Peyer's patch (tissue), 4 donors: Measurements from ENCODE around the gene RBM20. TPM values are rescaled to one million over a fixed set of nuclear protein-coding genes. Genes with fewer than 3 reads are reported as not detected.
A peak's percentile ranks its signal among the peaks of the same experiment; 100 is the strongest.

Experiments used
- DNase-seq, 3 donors: peaks; one replicate each; pipeline ENCODE4 v3.0.0-alpha.2; 2017 to 2019
- H3K27ac ChIP-seq, 4 donors: fragments of 200-600 bp; sonication (generic); one replicate each; pipeline ENCODE4 v1.5.1; 2016 to 2019
- H3K27me3 ChIP-seq, 2 donors: fragments of 200-600 bp; sonication (generic); one replicate each; pipeline ENCODE4 v1.5.1; 2019
- H3K36me3 ChIP-seq, 3 donors: fragments of 200-600 bp; sonication (generic); one replicate each; pipeline ENCODE4 v1.5.1; 2016 to 2019
- H3K4me1 ChIP-seq, 4 donors: fragments of 200-600 bp; sonication (generic); one replicate each; pipeline ENCODE4 v1.5.1; 2016 to 2019
- H3K4me3 ChIP-seq, 4 donors: fragments of 200-600 bp; sonication (generic); 1 replicate in 3 of 4; 2 replicates in 1 of 4; pipeline ENCODE4 v1.5.1; 2016 to 2019; ENCODE audit warnings: mild to moderate bottlenecking in 1 of 4
- H3K9me3 ChIP-seq, 4 donors: fragments of 200-600 bp; sonication (generic); one replicate each; pipeline ENCODE4 v1.5.1; 2016 to 2019; ENCODE audit warnings: mild to moderate bottlenecking in 1 of 4
- POLR2A ChIP-seq, 2 donors: fragments of 450-650 bp; IDR thresholded peaks; one replicate each; pipeline ENCODE4 v1.5.1; 2017; ENCODE audit warnings: antibody characterized with exemption in 2 of 2, mild to moderate bottlenecking in 2 of 2, moderate library complexity in 2 of 2
- total RNA-seq, 4 donors: library from RNA; depleted of rRNA; stranded (reverse); fragments of >200 nt; gene quantifications; one replicate each; pipeline ENCODE4 v1.1.0, GENCODE V29; 2016
- TF ChIP-seq, protein P1 (sequence below), 6 experiments: fragments of 450-650 bp in 4 of 6; fragments of 200-600 bp in 2 of 6; sonication (generic) in 1 of 6; IDR thresholded peaks; one replicate each; pipeline ENCODE4 v1.5.1; 2017 to 2019; ENCODE audit warnings: antibody characterized with exemption in 6 of 6, mild to moderate bottlenecking in 3 of 6, moderate library complexity in 1 of 6

The RBM20 gene
- total RNA-seq, 4 donors from 2014 or later = 0.80 to 4.1 (median 1.2) TPM

DNA sequence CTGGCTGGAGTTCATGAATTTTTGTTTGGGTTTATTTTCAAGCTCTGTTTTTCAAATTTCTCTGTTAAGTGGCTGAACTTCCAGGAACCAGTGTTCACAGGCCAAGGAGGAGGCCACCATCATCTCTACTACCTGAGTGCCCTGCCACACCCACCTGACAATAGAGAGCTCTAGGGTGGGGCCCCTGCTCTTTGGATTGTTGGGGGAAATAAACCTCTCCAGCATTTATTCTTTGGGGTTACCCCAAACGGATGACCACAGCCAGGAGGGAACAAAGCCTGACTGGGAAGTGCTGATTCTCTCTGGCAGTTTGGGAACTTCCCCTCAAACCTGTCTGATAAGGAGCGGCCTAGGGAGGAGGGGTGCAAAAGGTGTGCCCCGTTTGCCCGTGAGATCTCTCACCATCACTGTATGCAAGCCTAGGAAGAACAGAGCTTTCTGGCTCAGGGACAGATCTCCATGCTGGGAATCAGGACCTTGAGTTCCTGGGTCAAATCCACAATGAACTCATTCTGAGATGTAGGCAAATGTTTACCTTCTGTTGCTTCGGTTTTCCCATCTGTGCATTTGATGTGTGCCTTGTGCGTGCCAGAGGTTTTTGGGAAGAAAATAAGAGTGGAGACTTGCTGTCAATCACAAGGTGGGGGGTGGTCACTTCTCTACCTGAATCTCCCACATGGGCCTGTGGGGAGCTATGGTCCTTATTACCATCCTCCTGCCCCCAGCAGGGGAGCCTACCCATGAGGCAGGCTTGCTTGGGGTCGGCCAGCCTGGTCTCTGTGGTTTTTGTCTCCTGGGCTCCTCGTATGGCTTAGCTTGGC is 199.9 kb downstream of the RBM20 start:
- peak in 1 of 3 donors; percentile 69 for DNase-seq
- H3K4me1 ChIP-seq = peaks cover 14 to 74% (median 29%) of the 10 kb centered on the region in 4 donors
- TF ChIP-seq POLR2A (IDR thresholded peaks at IDR 0.05) = peak in 1 of 2 donors; percentile 7
- TF ChIP-seq, protein P1, sequence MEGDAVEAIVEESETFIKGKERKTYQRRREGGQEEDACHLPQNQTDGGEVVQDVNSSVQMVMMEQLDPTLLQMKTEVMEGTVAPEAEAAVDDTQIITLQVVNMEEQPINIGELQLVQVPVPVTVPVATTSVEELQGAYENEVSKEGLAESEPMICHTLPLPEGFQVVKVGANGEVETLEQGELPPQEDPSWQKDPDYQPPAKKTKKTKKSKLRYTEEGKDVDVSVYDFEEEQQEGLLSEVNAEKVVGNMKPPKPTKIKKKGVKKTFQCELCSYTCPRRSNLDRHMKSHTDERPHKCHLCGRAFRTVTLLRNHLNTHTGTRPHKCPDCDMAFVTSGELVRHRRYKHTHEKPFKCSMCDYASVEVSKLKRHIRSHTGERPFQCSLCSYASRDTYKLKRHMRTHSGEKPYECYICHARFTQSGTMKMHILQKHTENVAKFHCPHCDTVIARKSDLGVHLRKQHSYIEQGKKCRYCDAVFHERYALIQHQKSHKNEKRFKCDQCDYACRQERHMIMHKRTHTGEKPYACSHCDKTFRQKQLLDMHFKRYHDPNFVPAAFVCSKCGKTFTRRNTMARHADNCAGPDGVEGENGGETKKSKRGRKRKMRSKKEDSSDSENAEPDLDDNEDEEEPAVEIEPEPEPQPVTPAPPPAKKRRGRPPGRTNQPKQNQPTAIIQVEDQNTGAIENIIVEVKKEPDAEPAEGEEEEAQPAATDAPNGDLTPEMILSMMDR (IDR thresholded peaks at IDR 0.05) = no peak
- no peak overlapping the region for H3K4me3 ChIP-seq
- H3K36me3 ChIP-seq = no peaks in the 10 kb centered on the region
- H3K27me3 ChIP-seq = no peaks in the 10 kb centered on the region
- no peaks in the 10 kb centered on the region for H3K9me3 ChIP-seq
- peak overlapping the region; percentile 75 to 93 (median 82) for H3K27ac ChIP-seq

DNA sequence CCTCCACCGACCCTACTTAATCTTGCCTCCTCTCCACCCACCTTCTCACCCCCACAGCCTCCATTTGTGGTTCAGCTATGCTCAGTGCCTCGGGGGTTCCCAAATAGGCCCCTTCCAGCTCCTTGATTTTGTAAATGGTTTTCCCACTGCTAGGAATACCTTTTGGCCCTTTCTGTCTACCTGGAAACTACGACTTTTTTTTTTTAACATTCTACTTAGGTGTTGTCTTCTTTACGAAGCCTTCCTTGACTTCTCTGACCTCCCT is 200.4 kb downstream of the RBM20 start:
- TF ChIP-seq, protein P1 (IDR thresholded peaks at IDR 0.05) = no peak
- no peak for TF ChIP-seq POLR2A (IDR thresholded peaks at IDR 0.05)
- Histone ChIP-seq H3K4me1 (peaks cover 14 to 72% (median 28%) of the 10 kb centered on the region in 4 donors), H3K27me3 (no peaks in the 10 kb centered on the region), H3K9me3 (no peaks in the 10 kb centered on the region), H3K4me3 (no peak overlapping the region), H3K36me3 (no peaks in the 10 kb centered on the region), H3K27ac (peak overlapping the region; percentile 75 to 93 (median 82))
- DNase-seq = no peak

DNA sequence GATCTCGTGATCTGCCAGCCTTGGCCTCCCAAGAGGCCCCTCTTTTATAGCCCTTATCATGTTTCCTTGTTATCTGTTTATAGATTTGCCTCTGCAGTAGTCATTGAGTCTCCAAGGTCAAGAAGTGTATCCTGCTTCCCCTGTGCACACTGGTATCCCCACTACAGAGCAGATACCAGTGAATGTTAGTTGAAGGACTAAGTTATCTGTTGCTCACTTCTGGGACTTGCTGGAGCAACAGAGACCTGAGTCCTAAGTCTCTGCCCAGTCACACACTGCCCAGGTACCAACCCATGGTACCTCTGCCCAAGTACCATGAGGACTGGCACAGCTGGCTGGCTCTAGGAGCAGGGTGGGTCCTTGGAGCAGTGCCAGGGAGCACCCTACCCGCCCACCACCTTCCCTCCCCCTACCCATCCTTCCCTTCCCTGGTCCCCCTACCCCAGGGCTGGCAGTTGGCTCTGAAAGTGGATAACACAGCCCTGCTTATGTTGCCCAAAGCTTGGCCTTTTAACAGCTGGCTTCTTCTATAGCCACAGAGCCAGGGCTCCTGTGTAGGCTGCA is 201.1 kb downstream of the RBM20 start:
- Histone ChIP-seq H3K36me3 (no peaks in the 10 kb centered on the region), H3K27me3 (no peaks in the 10 kb centered on the region), H3K4me3 (no peak overlapping the region), H3K9me3 (no peaks in the 10 kb centered on the region), H3K4me1 (peaks cover 13 to 66% (median 28%) of the 10 kb centered on the region in 4 donors), H3K27ac (peak overlapping the region; percentile 27 to 93 (median 82))
- no peak for TF ChIP-seq POLR2A (IDR thresholded peaks at IDR 0.05)
- TF ChIP-seq, protein P1 (IDR thresholded peaks at IDR 0.05) = no peak
- peak in 1 of 3 donors; percentile 69 for DNase-seq

DNA sequence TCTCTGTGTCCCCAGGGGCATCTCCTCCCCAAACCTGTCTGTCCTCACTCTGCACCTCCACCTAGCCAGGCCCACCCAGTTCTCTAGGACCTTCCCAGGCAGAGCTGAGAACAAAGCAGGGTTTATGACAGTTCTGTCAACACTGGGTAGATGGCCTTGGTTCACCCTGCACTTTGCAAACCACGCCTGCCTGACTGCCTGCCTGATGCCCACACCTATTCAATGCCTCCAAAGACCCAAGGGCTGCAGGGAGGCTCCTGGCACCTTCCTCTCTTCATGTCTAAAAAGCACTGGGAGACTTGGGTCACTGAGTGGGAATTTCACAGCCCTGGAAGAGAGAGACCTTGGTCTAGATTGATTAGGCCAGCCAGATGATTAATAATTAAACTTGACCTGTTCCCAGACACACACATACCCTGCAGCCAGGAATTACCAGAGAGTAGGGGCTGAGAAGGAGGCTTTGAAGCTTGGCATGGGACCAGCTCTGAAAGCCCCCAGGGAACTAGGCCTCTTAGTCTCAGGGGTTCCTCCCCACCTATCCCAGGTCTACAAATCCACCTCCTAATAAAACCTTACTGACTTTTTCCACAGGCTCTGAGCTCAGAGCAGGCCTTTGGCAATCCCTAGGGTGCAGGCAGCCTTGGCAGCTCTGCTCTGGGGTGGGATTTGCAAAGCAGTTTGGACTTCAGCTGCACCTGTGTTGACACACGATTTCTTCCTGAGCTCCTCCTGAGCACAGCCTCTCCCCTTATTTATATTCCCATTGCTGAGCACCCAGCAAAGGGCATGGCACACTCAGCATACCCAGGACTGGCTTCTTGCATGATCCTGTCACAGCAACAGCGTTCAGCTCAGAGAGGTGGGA is 201.9 kb downstream of the RBM20 start:
- Histone ChIP-seq H3K4me3 (no peak overlapping the region), H3K27ac (peak overlapping the region; percentile 27 to 93 (median 82)), H3K36me3 (no peaks in the 10 kb centered on the region), H3K9me3 (no peaks in the 10 kb centered on the region), H3K27me3 (no peaks in the 10 kb centered on the region), H3K4me1 (peaks cover 8 to 60% (median 25%) of the 10 kb centered on the region in 4 donors)
- peak in 2 of 3 donors; percentile 83 to 86 for DNase-seq
- TF ChIP-seq, protein P1 (IDR thresholded peaks at IDR 0.05) = no peak
- TF ChIP-seq POLR2A (IDR thresholded peaks at IDR 0.05) = peak; percentile 32 to 55

DNA sequence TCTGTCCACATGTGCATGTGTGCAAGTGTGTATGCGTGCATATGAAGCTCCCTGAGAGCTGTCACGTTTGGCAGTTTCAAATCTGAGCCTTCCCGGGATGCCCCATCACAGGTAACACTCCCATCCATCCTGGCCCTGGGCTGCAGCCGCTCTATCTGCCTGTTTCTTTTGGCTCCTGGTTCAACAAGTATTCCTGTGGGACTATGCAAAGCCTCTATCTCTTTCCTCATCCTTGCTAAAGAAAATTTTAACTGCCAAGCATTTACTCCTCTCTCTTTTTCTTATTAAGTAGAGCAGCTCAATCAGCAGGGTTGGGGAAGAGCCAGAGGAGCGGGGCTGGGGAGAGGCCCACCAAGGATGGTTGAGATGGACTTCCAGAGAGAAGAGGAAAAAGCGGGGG is 203.2 kb downstream of the RBM20 start:
- no peak overlapping the region for H3K4me3 ChIP-seq
- H3K27ac ChIP-seq = peak overlapping the region in 1 of 4 donors; percentile 89
- no peak for TF ChIP-seq POLR2A (IDR thresholded peaks at IDR 0.05)
- no peaks in the 10 kb centered on the region for H3K9me3 ChIP-seq
- H3K27me3 ChIP-seq = no peaks in the 10 kb centered on the region
- H3K36me3 ChIP-seq = no peaks in the 10 kb centered on the region
- no peak for DNase-seq
- peaks cover 5 to 48% (median 15%) of the 10 kb centered on the region in 4 donors for H3K4me1 ChIP-seq
